HCT116 (cell line): ENCODE measurements around the gene CRTC3.

Experiments used
- CBX3 ChIP-seq: IDR thresholded peaks from 2 replicates; pipeline ENCODE4 v1.6.1; 2012; ENCODE audit warnings: low read depth
- CEBPB ChIP-seq: IDR thresholded peaks from 2 replicates; pipeline ENCODE4 v1.6.1; 2012; ENCODE audit warnings: low read depth
- EZH2 ChIP-seq: fragments of 200-600 bp; sonication (generic); IDR thresholded peaks from 2 replicates; pipeline ENCODE4 v1.6.1; 2017; ENCODE audit warnings: antibody characterized with exemption, mixed run types
- POLR2A ChIP-seq: IDR thresholded peaks from 2 replicates; pipeline ENCODE4 v1.7.0; 2011; ENCODE audit warnings: borderline replicate concordance; ENCODE audit not compliant: insufficient read depth, insufficient read length; ENCODE audit errors: extremely low read depth
- POLR2AphosphoS5 ChIP-seq: IDR thresholded peaks from 2 replicates; pipeline ENCODE4 v1.6.1; 2011; ENCODE audit warnings: mild to moderate bottlenecking, low read depth, low read length, moderate library complexity
- RAD21 ChIP-seq: IDR thresholded peaks from 2 replicates; pipeline ENCODE4 v1.6.1; 2012; ENCODE audit warnings: low read depth, mild to moderate bottlenecking
- SIN3A ChIP-seq: IDR thresholded peaks from 2 replicates; pipeline ENCODE4 v1.6.1; 2012; ENCODE audit warnings: low read depth
- TCF7L2 ChIP-seq: IDR thresholded peaks from 2 replicates; pipeline ENCODE4 v1.7.0; 2011; ENCODE audit warnings: borderline replicate concordance, inconsistent platforms; ENCODE audit not compliant: insufficient read depth, insufficient read length; ENCODE audit errors: extremely low read depth
- ZNF274 ChIP-seq: fragments of 200-500 bp; sonication (Bioruptor generic); IDR thresholded peaks from 2 replicates; pipeline ENCODE4 v1.6.1; 2014; ENCODE audit warnings: mild to moderate bottlenecking, low read depth, low read length, inconsistent platforms
- TF ChIP-seq, protein P1 (sequence below), 3 experiments: fragments of 200-600 bp in 1 of 3; sonication (generic) in 1 of 3; IDR thresholded peaks in 2 of 3; conservative IDR thresholded peaks in 1 of 3; 2 replicates each; pipeline ENCODE4 v1.5.1; 2012 to 2017; ENCODE audit warnings: low read depth in 2 of 3, low read length in 2 of 3, antibody characterized with exemption in 1 of 3, borderline replicate concordance in 1 of 3, control low read depth in 1 of 3, mild to moderate bottlenecking in 1 of 3, mixed read lengths in 1 of 3, mixed run types in 1 of 3, moderate library complexity in 1 of 3; ENCODE audit not compliant: insufficient read depth in 1 of 3

DNA sequence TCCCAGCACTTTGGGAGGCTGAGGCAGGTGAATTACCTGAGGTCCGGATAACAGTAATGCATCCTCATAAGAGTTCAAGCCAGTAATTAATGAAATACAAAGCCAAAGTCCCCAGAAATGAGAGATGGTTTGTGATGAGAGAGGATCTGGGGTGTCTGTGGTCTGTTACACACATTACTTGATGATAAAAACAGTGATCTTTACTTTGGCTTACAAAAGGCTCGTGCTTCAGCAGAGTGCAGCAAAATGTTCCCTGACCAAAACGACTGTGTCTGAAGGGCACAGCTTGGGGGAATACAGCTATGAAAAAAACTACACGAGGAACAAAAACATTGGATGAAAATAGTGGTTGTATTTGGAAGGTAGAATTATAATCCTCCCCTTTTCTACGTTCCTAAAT, 40.9 kb downstream of the CRTC3 start:
- TF ChIP-seq, protein P1, sequence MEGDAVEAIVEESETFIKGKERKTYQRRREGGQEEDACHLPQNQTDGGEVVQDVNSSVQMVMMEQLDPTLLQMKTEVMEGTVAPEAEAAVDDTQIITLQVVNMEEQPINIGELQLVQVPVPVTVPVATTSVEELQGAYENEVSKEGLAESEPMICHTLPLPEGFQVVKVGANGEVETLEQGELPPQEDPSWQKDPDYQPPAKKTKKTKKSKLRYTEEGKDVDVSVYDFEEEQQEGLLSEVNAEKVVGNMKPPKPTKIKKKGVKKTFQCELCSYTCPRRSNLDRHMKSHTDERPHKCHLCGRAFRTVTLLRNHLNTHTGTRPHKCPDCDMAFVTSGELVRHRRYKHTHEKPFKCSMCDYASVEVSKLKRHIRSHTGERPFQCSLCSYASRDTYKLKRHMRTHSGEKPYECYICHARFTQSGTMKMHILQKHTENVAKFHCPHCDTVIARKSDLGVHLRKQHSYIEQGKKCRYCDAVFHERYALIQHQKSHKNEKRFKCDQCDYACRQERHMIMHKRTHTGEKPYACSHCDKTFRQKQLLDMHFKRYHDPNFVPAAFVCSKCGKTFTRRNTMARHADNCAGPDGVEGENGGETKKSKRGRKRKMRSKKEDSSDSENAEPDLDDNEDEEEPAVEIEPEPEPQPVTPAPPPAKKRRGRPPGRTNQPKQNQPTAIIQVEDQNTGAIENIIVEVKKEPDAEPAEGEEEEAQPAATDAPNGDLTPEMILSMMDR (IDR thresholded peaks at IDR 0.05 in 2 of 3, conservative IDR thresholded peaks at IDR 0.05 in 1 of 3; ENCODE audit: borderline replicate concordance in 1 of 3, insufficient read depth in 1 of 3, low read depth in 2 of 3, low read length in 2 of 3), result no peak
- TF ChIP-seq POLR2A (no peak), CEBPB (no peak), ZNF274 (no peak), EZH2 (no peak), SIN3A (no peak), RAD21 (no peak), CBX3 (no peak), TCF7L2 (no peak), POLR2AphosphoS5 (no peak)
